Hepatocyte (in vitro differentiated cells): Measurements from ENCODE around the gene ABCA9.

Source experiments
- CTCF ChIP-seq: fragments of 200-600 bp; sonication (generic); IDR thresholded peaks from 2 replicates; pipeline ENCODE4 v1.5.1; 2016; ENCODE audit warnings: antibody characterized with exemption, mild to moderate bottlenecking; ENCODE audit not compliant: poor library complexity
- EZH2 ChIP-seq: fragments of 200-600 bp; sonication (generic); IDR thresholded peaks from 2 replicates; pipeline ENCODE4 v1.6.1; 2016; ENCODE audit warnings: antibody characterized with exemption, mild to moderate bottlenecking, borderline replicate concordance
- EZH2phosphoT487 ChIP-seq: fragments of 200-600 bp; sonication (generic); IDR thresholded peaks from one replicate; pipeline ENCODE4 v1.6.1; 2018; ENCODE audit warnings: antibody characterized with exemption, mild to moderate bottlenecking, low read depth, moderate library complexity; ENCODE audit not compliant: unreplicated experiment, severe bottlenecking

GRCh38 chr17:69066482-69066881 is 5.8 kb upstream of the ABCA9 start:
- no peak for TF ChIP-seq CTCF
- TF ChIP-seq EZH2 = no peak
- no peak for TF ChIP-seq EZH2phosphoT487
